HCT116 (cell line): ENCODE data around the gene TST. TPM values are rescaled to one million over a fixed set of nuclear protein-coding genes. Genes with fewer than 3 reads are reported as not detected.

ENCODE experiments used
- ATAC-seq: fragments of 200-7000 bp; cut with Tn5 transposase; 2 replicates; pipeline ENCODE4 v1.9.1; 2020; ENCODE audit warnings: mild to moderate bottlenecking, moderate library complexity
- BruUV-seq: library from RNA; stranded (reverse); fragments of 400-500 nt; replicated peaks from 2 replicates; lab custom pipeline; 2021; lab: Mats Ljungman, UMichigan
- CTCF ChIA-PET: fragments of 300-600 bp; sonication (Branson Sonifier 250); formaldehyde crosslinking; loops from one replicate; lab custom pipeline; 2021; ENCODE audit warnings: antibody characterized with exemption; lab: Charles Lee
- POLR2A ChIA-PET: fragments of 300-600, 350-600 bp; sonication (Branson Sonifier 250); formaldehyde crosslinking; loops from one replicate; lab custom pipeline; 2021; ENCODE audit warnings: antibody characterized with exemption; lab: Charles Lee
- RAD21 ChIA-PET, 2 experiments: fragments of 300-600 bp; sonication (Branson Sonifier 250); formaldehyde crosslinking; loops; one replicate each; lab custom pipeline; 2023; ENCODE audit warnings: low total read pairs in 2 of 2; ENCODE audit not compliant: uncharacterized antibody in 2 of 2, unreplicated experiment in 2 of 2, low non-redundant PET in 1 of 2; lab: Charles Lee
- DNase-seq: peaks from one replicate; pipeline ENCODE4 v3.0.0-alpha.2; 2010; ENCODE audit warnings: low read depth, low spot score
- H2AFZ ChIP-seq: fragments of 200-600 bp; shearing (Covaris generic), sonication (generic); 2 replicates; pipeline ENCODE4 v1.6.1; 2017; ENCODE audit warnings: low read depth, mixed run types, mixed read lengths, antibody characterized with exemption, low read length; ENCODE audit not compliant: poor library complexity, severe bottlenecking
- H3K27ac ChIP-seq: 2 replicates; pipeline ENCODE4 v1.5.1; 2012; ENCODE audit warnings: low read depth, low read length
- H3K27me3 ChIP-seq: fragments of 200-600 bp; sonication (generic); 2 replicates; pipeline ENCODE4 v1.6.1; 2016; ENCODE audit warnings: mixed run types, low read length, mixed read lengths; ENCODE audit not compliant: insufficient read depth
- H3K36me3 ChIP-seq, 2 experiments: fragments of 200-500 bp in 1 of 2; fragments of 200-600 bp in 1 of 2; sonication (Bioruptor generic) in 1 of 2; sonication (generic) in 1 of 2; 2 replicates each; pipeline versions ENCODE4 v1.5.1 to v1.6.1; 2014 to 2016; ENCODE audit warnings: low read length in 2 of 2, inconsistent platforms in 1 of 2, mixed read lengths in 1 of 2, mixed run types in 1 of 2; ENCODE audit not compliant: insufficient read depth in 2 of 2, control insufficient read depth in 1 of 2
- H3K4me1 ChIP-seq, 2 experiments: fragments of 200-600 bp in 1 of 2; sonication (generic) in 1 of 2; 2 replicates each; pipeline versions ENCODE4 v1.5.1 to v1.6.1; 2012 to 2017; ENCODE audit warnings: low read length in 2 of 2, inconsistent platforms in 1 of 2, mild to moderate bottlenecking in 1 of 2, mixed read lengths in 1 of 2, mixed run types in 1 of 2, moderate library complexity in 1 of 2; ENCODE audit not compliant: insufficient read depth in 2 of 2, control insufficient read depth in 1 of 2
- H3K4me2 ChIP-seq: fragments of 200-600 bp; sonication (generic); 2 replicates; pipeline ENCODE4 v1.6.1; 2017; ENCODE audit warnings: mixed run types, low read length, mixed read lengths
- H3K4me3 ChIP-seq, 2 experiments: fragments of 200-600 bp in 1 of 2; sonication (generic) in 1 of 2; replicated peaks in 1 of 2; 2 replicates each; pipeline ENCODE4 v1.5.1; 2011 to 2016; ENCODE audit warnings: low read length in 2 of 2, control low read depth in 1 of 2, low read depth in 1 of 2, mild to moderate bottlenecking in 1 of 2, mixed read lengths in 1 of 2, mixed run types in 1 of 2
- H3K79me2 ChIP-seq: fragments of 200-600 bp; sonication (generic); 2 replicates; pipeline ENCODE4 v1.6.1; 2017; ENCODE audit warnings: mild to moderate bottlenecking, mixed run types, low read length, moderate library complexity, mixed read lengths; ENCODE audit not compliant: insufficient read depth
- H3K9ac ChIP-seq: fragments of 200-600 bp; sonication (generic); 2 replicates; pipeline ENCODE4 v1.6.1; 2016; ENCODE audit warnings: low read length, mixed read lengths
- H3K9me2 ChIP-seq: fragments of 200-600 bp; sonication (generic), shearing (Covaris generic); 2 replicates; pipeline ENCODE4 v1.6.1; 2017; ENCODE audit warnings: mixed run types, mild to moderate bottlenecking, moderate library complexity; ENCODE audit not compliant: insufficient read depth
- H3K9me3 ChIP-seq, 2 experiments: fragments of 200-500 bp in 1 of 2; fragments of 200-600 bp in 1 of 2; sonication (Bioruptor generic) in 1 of 2; sonication (generic) in 1 of 2; 2 replicates each; pipeline ENCODE4 v1.6.1; 2014 to 2017; ENCODE audit warnings: low read length in 2 of 2, mixed read lengths in 2 of 2, inconsistent platforms in 1 of 2, low read depth in 1 of 2, mild to moderate bottlenecking in 1 of 2, mixed run types in 1 of 2, moderate library complexity in 1 of 2; ENCODE audit not compliant: control insufficient read depth in 1 of 2, insufficient read depth in 1 of 2
- H4K20me1 ChIP-seq: fragments of 200-600 bp; sonication (generic), shearing (Covaris generic); 2 replicates; pipeline ENCODE4 v1.6.1; 2017; ENCODE audit warnings: mixed run types, mild to moderate bottlenecking, moderate library complexity; ENCODE audit not compliant: insufficient read depth
- CEBPB ChIP-seq: IDR thresholded peaks from 2 replicates; pipeline ENCODE4 v1.6.1; 2012; ENCODE audit warnings: low read depth
- CTCF ChIP-seq, 3 experiments: fragments of 200-600 bp in 1 of 3; sonication (generic) in 1 of 3; IDR thresholded peaks in 2 of 3; conservative IDR thresholded peaks in 1 of 3; 2 replicates each; pipeline ENCODE4 v1.5.1; 2012 to 2017; ENCODE audit warnings: low read depth in 2 of 3, low read length in 2 of 3, antibody characterized with exemption in 1 of 3, borderline replicate concordance in 1 of 3, control low read depth in 1 of 3, mild to moderate bottlenecking in 1 of 3, mixed read lengths in 1 of 3, mixed run types in 1 of 3, moderate library complexity in 1 of 3; ENCODE audit not compliant: insufficient read depth in 1 of 3
- EZH2 ChIP-seq: fragments of 200-600 bp; sonication (generic); IDR thresholded peaks from 2 replicates; pipeline ENCODE4 v1.6.1; 2017; ENCODE audit warnings: antibody characterized with exemption, mixed run types
- EZH2phosphoT487 ChIP-seq: fragments of 200-600 bp; IDR thresholded peaks from 2 replicates; pipeline ENCODE4 v1.6.1; 2018; ENCODE audit warnings: antibody characterized with exemption, borderline replicate concordance
- MAX ChIP-seq: IDR thresholded peaks from 2 replicates; pipeline ENCODE4 v1.6.1; 2012
- POLR2A ChIP-seq: IDR thresholded peaks from 2 replicates; pipeline ENCODE4 v1.7.0; 2011; ENCODE audit warnings: borderline replicate concordance; ENCODE audit not compliant: insufficient read depth, insufficient read length; ENCODE audit errors: extremely low read depth
- POLR2AphosphoS5 ChIP-seq: IDR thresholded peaks from 2 replicates; pipeline ENCODE4 v1.6.1; 2011; ENCODE audit warnings: mild to moderate bottlenecking, low read depth, low read length, moderate library complexity
- TCF7L2 ChIP-seq: IDR thresholded peaks from 2 replicates; pipeline ENCODE4 v1.7.0; 2011; ENCODE audit warnings: borderline replicate concordance, inconsistent platforms; ENCODE audit not compliant: insufficient read depth, insufficient read length; ENCODE audit errors: extremely low read depth
- YY1 ChIP-seq: IDR thresholded peaks from 2 replicates; pipeline ENCODE4 v1.6.1; 2011; ENCODE audit warnings: low read length, low read depth, moderate library complexity, mild to moderate bottlenecking; ENCODE audit not compliant: insufficient replicate concordance; ENCODE audit errors: extremely low read depth
- ZNF274 ChIP-seq: fragments of 200-500 bp; sonication (Bioruptor generic); IDR thresholded peaks from 2 replicates; pipeline ENCODE4 v1.6.1; 2014; ENCODE audit warnings: mild to moderate bottlenecking, low read depth, low read length, inconsistent platforms
- intact Hi-C: fragments of 100-400 bp; cut with micrococcal nuclease; formaldehyde crosslinking; loops from 2 replicates; pipeline ENCODE4 v1.10.0; 2022
- total RNA-seq: library from RNA; stranded (reverse); gene quantifications from one replicate; pipeline ENCODE4 v1.2.1, GENCODE V29; 2021; ENCODE audit not compliant: unreplicated experiment

Gene TST
- total RNA-seq, 1 experiment from 2014 or later = 32.1 TPM

DNA sequence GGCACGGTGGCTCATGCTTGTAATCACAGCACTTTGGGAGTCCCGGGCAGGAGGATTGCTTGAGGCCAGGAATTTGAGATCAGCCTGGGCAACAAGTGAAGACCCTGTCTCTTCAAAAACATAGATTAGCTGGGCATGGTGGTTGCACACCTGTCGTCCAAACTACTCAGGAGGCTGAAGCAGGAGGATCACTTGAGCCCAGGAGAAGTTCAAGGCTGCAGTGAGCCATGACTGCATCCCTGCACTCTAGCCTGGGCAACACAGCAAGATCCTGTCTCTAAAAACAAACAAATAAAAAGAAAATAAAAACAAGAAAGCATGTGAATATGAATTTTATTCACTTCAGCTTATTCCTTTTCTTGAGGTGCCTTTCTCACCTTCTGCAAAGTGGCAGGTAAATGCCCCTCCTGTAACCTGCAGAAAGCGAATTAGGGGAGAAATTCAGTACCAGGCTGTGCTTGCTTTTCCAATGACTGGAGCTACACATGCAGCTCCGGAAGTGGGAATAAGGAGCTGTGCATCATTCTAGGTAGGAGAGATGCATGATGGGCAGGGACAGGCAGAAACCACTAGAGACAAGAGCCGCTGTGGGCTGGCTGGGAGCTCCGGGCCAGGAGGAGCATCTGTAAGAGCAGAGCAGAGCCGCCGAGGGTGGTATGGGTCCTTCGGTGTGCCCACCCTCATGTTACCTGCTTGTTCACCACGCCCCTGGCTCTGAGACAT is 17.6 kb upstream of the TST start:
- H3K36me3 ChIP-seq = no peaks in the 10 kb centered on the region
- H3K79me2 ChIP-seq = no peaks in the 10 kb centered on the region
- no peak overlapping the region for H3K4me3 ChIP-seq
- intact Hi-C loops = no loop called here
- H3K27me3 ChIP-seq = no peaks in the 10 kb centered on the region
- H2AFZ ChIP-seq = no peak overlapping the region
- H4K20me1 ChIP-seq = no peaks in the 10 kb centered on the region
- BruUV-seq = no TSS peak
- no peaks in the 10 kb centered on the region for H3K9me3 ChIP-seq
- ChIA-PET POLR2A (no interaction called here), CTCF (interaction anchor here (0.7 kb wide), 1 partner anchor 31 kb away, joined by 3 read pairs; no protein-coding TSS in a partner anchor), RAD21 (no interaction called here)
- no peak overlapping the region for H3K27ac ChIP-seq
- no peak for DNase-seq
- H3K4me1 ChIP-seq = peaks cover 4 to 25% of the 10 kb centered on the region in 2 experiments; a peak in 3 of 4 replicates
- H3K4me2 ChIP-seq = no peak overlapping the region
- TF ChIP-seq POLR2AphosphoS5 (no peak), MAX (no peak), CTCF (IDR thresholded peaks at IDR 0.05 in 2 of 3, conservative IDR thresholded peaks at IDR 0.05 in 1 of 3; ENCODE audit: borderline replicate concordance in 1 of 3, insufficient read depth in 1 of 3, low read depth in 2 of 3, low read length in 2 of 3) (no peak), TCF7L2 (no peak), EZH2 (no peak), CEBPB (no peak), EZH2phosphoT487 (no peak), POLR2A (no peak), YY1 (no peak), ZNF274 (no peak)
- TF ChIP-seq, all 23 proteins: peak for 0
- no peaks in the 10 kb centered on the region for H3K9me2 ChIP-seq
- no peak for ATAC-seq
- H3K9ac ChIP-seq = no peak overlapping the region
